Adrenal gland (tissue), 12 donors: Measurements from ENCODE around the gene ZBED1. TPM values are rescaled to one million over a fixed set of nuclear protein-coding genes. Genes with fewer than 3 reads are reported as not detected.
"Not testable (repeated sequence)": the region's sequence is repeated elsewhere in the genome, so short reads cannot be mapped to it uniquely, and the experiment has no call there.

Experiments
- DNase-seq, 7 donors: peaks; one replicate each; pipeline ENCODE4 v3.0.0-alpha.2; 2019 to 2020
- H3K27ac ChIP-seq, 5 donors: fragments of 200-600 bp; sonication (generic) in 4 of 5; 1 replicate in 3 of 5; 2 replicates in 2 of 5; pipeline versions ENCODE4 v1.5.1 to v1.8.0; 2016 to 2020; ENCODE audit warnings: mild to moderate bottlenecking in 1 of 5
- H3K27me3 ChIP-seq: fragments of 200-600 bp; 2 replicates; pipeline ENCODE4 v1.8.0; 2021
- H3K36me3 ChIP-seq, 2 donors: fragments of 200-600 bp; replicated peaks in 1 of 2; 1 replicate in 1 of 2; 2 replicates in 1 of 2; pipeline versions ENCODE4 v1.5.1 to v1.8.0; 2018 to 2022
- H3K4me1 ChIP-seq, 2 donors: fragments of 200-600 bp; replicated peaks in 1 of 2; 1 replicate in 1 of 2; 2 replicates in 1 of 2; pipeline versions ENCODE4 v1.5.1 to v1.8.0; 2018 to 2021
- H3K4me3 ChIP-seq, 4 donors: fragments of 200-600 bp; sonication (generic) in 3 of 4; one replicate each; pipeline ENCODE4 v1.5.1; 2016 to 2018
- H3K9me3 ChIP-seq, 3 donors: fragments of 200-600 bp; sonication (generic) in 1 of 3; replicated peaks in 1 of 3; 1 replicate in 2 of 3; 2 replicates in 1 of 3; pipeline versions ENCODE4 v1.5.1 to v1.8.0; 2016 to 2021
- POLR2A ChIP-seq, 2 donors: fragments of 450-650 bp; IDR thresholded peaks; one replicate each; pipeline ENCODE4 v1.6.1; 2017; ENCODE audit warnings: antibody characterized with exemption in 2 of 2, mild to moderate bottlenecking in 2 of 2, moderate library complexity in 1 of 2
- WGBS, 4 donors: extraction: QIAGEN DNeasy Blood & Tissue Kit in 2 of 4; methylation state at CpG; one replicate each; pipeline versions ENCODE4 v1.1.5 to v1.1.7; 2013 to 2017; 5-methylcytosine and 5-hydroxymethylcytosine counted together
- intact Hi-C, 2 donors: fragments of 100-400 bp; cut with DNase I; formaldehyde crosslinking; loops; one replicate each; pipeline versions ENCODE4 v1.14.1 to v1.15.0; 2022 to 2023
- polyA plus RNA-seq, 3 donors: library from polyadenylated mRNA; stranded (reverse); fragments of 200-250 nt in 2 of 3; fragments of 350-450 nt in 1 of 3; fragmentation: Illumina TruSeq in 1 of 3; extraction: RNeasy Lipid Tissue Mini Kit (QIAGEN cat#74804) in 1 of 3; gene quantifications; one replicate each; pipeline ENCODE4 v1.2.3, GENCODE V29; 2013 to 2014
- total RNA-seq, 9 donors: library from RNA; depleted of rRNA in 4 of 9; stranded (reverse); fragments of >200 nt in 4 of 9; fragments of 120-200 nt in 1 of 9; fragmentation: NEBNext Ultra II Directional in 1 of 9; extraction: Animal tissue kit (Norgen Biotek cat#: 25700) in 1 of 9; gene quantifications; one replicate each; pipeline versions ENCODE4 v1.1.0 to v1.2.4, GENCODE V29; 2013 to 2023
- TF ChIP-seq, protein P1 (sequence below), 6 experiments: fragments of 450-650 bp in 4 of 6; fragments of 200-600 bp in 2 of 6; sonication (generic) in 1 of 6; IDR thresholded peaks; 1 replicate in 5 of 6; 2 replicates in 1 of 6; pipeline versions ENCODE4 v1.5.1 to v1.8.0; 2016 to 2021; ENCODE audit warnings: antibody characterized with exemption in 6 of 6, mild to moderate bottlenecking in 2 of 6, moderate library complexity in 1 of 6
- donor health status: healthy with polysubstance abuse.
- donor health status: Bipolar disorder and iron deficiency.
- donor health status: DM: yes; HTN: yes; CAD: no.
- donor health status: DM: no; HTN: no; CAD: no.
- donor health status: DM: no; HTN: no; CAD: no.
- donor health status: DM: yes; HTN: yes; CAD: no.

The ZBED1 gene
- total and polyA plus RNA-seq, 12 donors, result 10.7 to 70.5 (median 45.6) TPM

DNA sequence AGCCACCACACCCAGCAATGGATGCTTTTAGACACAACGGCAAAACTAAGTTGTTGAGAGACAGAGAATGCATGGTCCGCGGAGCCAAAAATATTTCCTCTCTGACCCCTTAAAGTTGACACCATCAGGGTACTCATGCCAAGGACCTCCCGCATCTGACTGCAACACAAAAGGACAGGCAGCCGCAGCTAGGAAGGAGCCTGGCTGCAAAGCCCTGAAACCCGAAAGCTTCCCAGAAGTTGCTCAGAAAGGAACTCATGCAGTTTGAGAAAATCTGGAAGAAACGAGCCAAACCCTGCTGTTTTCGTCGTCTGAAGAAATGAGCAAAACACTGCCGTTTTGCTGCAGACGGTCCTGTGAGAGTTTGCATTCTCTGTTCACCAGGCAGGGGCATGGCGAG is 16.5 kb downstream of the ZBED1 start:
- H3K27ac ChIP-seq, result peak overlapping the region in 2 of 5 donors; percentile 48 to 49
- TF ChIP-seq POLR2A (IDR thresholded peaks at IDR 0.05), result no peak
- TF ChIP-seq, protein P1, sequence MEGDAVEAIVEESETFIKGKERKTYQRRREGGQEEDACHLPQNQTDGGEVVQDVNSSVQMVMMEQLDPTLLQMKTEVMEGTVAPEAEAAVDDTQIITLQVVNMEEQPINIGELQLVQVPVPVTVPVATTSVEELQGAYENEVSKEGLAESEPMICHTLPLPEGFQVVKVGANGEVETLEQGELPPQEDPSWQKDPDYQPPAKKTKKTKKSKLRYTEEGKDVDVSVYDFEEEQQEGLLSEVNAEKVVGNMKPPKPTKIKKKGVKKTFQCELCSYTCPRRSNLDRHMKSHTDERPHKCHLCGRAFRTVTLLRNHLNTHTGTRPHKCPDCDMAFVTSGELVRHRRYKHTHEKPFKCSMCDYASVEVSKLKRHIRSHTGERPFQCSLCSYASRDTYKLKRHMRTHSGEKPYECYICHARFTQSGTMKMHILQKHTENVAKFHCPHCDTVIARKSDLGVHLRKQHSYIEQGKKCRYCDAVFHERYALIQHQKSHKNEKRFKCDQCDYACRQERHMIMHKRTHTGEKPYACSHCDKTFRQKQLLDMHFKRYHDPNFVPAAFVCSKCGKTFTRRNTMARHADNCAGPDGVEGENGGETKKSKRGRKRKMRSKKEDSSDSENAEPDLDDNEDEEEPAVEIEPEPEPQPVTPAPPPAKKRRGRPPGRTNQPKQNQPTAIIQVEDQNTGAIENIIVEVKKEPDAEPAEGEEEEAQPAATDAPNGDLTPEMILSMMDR (IDR thresholded peaks at IDR 0.05), result no peak
- intact Hi-C loops, result no loop called here
- no peak for DNase-seq
- H3K27me3 ChIP-seq, result no peaks in the 10 kb centered on the region
- H3K9me3 ChIP-seq, result no peaks in the 10 kb centered on the region
- WGBS, 4 donors, result 67 to 82% (median 69%) methylated on average over 12 of the region's 12 CpGs
- H3K36me3 ChIP-seq, result peaks cover 0 to 32% of the 10 kb centered on the region in 2 donors
- H3K4me1 ChIP-seq, result no peaks in the 10 kb centered on the region
- H3K4me3 ChIP-seq, result no peak overlapping the region

DNA sequence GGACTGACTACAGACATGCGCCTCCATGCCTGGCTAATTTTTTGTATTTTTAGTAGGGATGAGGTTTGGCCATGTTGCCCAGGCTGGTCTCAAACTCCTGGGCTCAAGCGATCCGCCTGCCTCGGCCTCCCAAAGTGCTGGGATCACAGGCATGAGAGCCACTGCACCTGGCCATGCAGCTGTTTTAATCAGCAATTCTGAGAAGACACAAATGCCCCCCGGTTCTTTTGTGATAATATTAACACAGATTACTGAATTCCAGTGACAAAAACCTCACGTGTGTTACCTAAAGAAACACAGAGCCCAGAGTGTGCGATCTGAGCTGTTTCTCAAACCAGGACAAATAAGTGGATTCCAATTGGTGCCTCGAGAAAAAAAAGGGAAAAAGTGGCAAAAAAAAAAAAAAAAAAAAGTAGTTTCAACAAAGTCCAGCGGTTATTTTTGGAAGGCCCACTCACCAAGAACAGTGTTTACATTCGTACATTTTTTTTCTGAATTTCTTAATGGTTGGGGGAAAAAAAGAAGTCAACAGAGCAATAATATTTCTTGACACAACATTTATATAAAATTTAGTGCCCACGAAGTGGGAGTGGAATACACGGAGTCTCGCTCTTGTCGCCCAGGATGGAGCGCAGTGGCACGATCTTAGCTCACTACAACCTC is 17.2 kb downstream of the ZBED1 start:
- no peaks in the 10 kb centered on the region for H3K27me3 ChIP-seq
- no peaks in the 10 kb centered on the region for H3K4me1 ChIP-seq
- no peaks in the 10 kb centered on the region for H3K9me3 ChIP-seq
- peaks cover 0 to 25% of the 10 kb centered on the region in 2 donors for H3K36me3 ChIP-seq
- peak overlapping the region in 1 of 5 donors; percentile 49 for H3K27ac ChIP-seq
- no peak overlapping the region for H3K4me3 ChIP-seq
- TF ChIP-seq POLR2A (IDR thresholded peaks at IDR 0.05), result no peak
- TF ChIP-seq, protein P1 (IDR thresholded peaks at IDR 0.05), result no peak
- intact Hi-C loops, result no loop called here
- WGBS, 4 donors, result 76 to 90% (median 88%) methylated on average over 14 to 16 of the region's 16 CpGs
- DNase-seq, result no peak

DNA sequence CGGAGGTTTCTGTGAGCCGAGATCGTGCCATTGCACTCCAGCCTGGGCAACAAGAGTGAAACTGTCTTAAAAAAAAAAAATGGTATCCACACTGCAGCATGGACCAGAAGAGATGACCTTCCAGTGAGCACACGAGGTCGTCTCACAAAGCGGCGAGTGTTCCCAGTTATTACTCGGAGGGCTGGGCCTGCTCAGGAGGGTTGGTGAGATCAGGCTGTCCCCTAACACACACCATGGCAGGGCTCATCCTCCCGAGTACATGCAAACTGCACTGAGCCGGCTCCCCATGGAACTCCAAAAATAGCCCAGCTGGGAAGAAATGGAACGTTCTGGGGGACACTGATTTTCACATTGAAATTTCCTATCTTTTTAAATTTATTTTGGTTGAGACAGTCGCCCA is 19.2 kb downstream of the ZBED1 start:
- intact Hi-C loops, DNase-seq, H3K4me3 ChIP-seq, H3K9me3 ChIP-seq, H3K27me3 ChIP-seq, H3K36me3 ChIP-seq, H3K4me1 ChIP-seq, H3K27ac ChIP-seq: not testable (repeated sequence)
- 46 to 80% (median 51%) methylated on average over 11 to 12 of the region's 12 CpGs for WGBS, 4 donors

DNA sequence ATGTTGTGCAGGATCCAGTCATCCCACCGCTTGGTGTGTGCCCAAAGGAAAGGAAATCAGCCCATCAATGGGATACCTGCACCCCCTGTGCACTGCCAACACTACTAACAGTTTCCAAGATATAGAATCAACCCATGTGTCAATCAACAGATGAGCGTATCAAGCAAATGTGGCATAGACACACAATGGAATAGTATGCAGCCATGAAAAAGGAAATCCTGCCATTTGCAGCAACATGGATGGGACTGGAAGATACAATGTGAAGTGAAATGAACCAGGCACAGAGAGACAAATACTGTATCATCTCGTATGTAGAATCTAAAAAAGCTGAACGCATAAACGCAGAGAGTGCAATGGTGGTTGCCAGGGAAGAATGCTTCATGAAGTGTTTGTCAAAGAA is 20.8 kb downstream of the ZBED1 start:
- H3K4me3 ChIP-seq, intact Hi-C loops, H3K27me3 ChIP-seq, H3K4me1 ChIP-seq, DNase-seq, H3K27ac ChIP-seq, H3K9me3 ChIP-seq, H3K36me3 ChIP-seq: not testable (repeated sequence)
- 84 to 98% (median 96%) methylated on average over 5 of the region's 5 CpGs for WGBS, 4 donors

DNA sequence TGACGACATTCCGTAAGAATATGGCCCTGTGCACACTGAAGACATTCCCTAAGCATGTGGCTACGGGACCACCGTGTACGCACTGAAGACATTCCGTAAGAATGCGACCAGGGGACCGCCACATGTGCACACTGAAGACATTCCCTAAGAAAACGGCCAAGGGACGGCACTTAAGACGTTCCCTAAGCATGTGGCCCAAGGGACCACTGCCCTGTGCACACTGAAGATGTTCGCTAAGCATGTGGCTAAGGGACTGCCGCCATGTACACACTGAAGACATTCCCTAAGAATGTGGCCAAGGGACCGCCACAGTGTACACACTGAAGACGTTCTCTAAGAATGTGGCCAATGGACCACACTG is 21.4 kb downstream of the ZBED1 start:
- H3K4me1 ChIP-seq, result no peaks in the 10 kb centered on the region
- H3K27me3 ChIP-seq, result no peaks in the 10 kb centered on the region
- intact Hi-C loops, result no loop called here
- no peaks in the 10 kb centered on the region for H3K9me3 ChIP-seq
- no peak for TF ChIP-seq POLR2A (IDR thresholded peaks at IDR 0.05)
- TF ChIP-seq, protein P1 (IDR thresholded peaks at IDR 0.05), result no peak
- no peak for DNase-seq
- 93 to 97% (median 95%) methylated on average over 13 to 15 of the region's 15 CpGs for WGBS, 4 donors
- no peaks in the 10 kb centered on the region for H3K36me3 ChIP-seq
- no peak overlapping the region for H3K4me3 ChIP-seq
- H3K27ac ChIP-seq, result no peak overlapping the region
